GM12878 (cell line): ENCODE measurements around the gene SMIM1. TPM values are rescaled to one million over a fixed set of nuclear protein-coding genes. Genes with fewer than 3 reads are reported as not detected.

ENCODE experiments used
- ATAC-seq: fragments of 200-7000 bp; cut with Tn5 transposase; 3 replicates; pipeline ENCODE4 v1.9.1; 2020; ENCODE audit warnings: mild to moderate bottlenecking, moderate library complexity
- BruUV-seq: library from RNA; stranded (reverse); fragments of 400-500 nt; replicated peaks from 2 replicates; lab custom pipeline; 2021; lab: Mats Ljungman, UMichigan
- CTCF ChIA-PET: fragments of 300-600 bp; sonication (Branson Sonifier 250); formaldehyde crosslinking; extraction: SDS; loops from one replicate; lab custom pipeline; 2021; ENCODE audit warnings: inconsistent platforms; lab: Yijun Ruan, JAX
- POLR2A ChIA-PET: fragments of 350-600 bp; formaldehyde crosslinking; extraction: SDS; loops from one replicate; lab custom pipeline; 2021; ENCODE audit warnings: inconsistent platforms; lab: Charles Lee
- RAD21 ChIA-PET: fragments of 300-600 bp; sonication (Branson Sonifier 250); formaldehyde crosslinking; loops from one replicate; lab custom pipeline; 2023; ENCODE audit warnings: antibody characterized with exemption; ENCODE audit not compliant: unreplicated experiment; lab: Charles Lee
- SMC1A ChIA-PET: fragments of 300-600 bp; sonication (Branson Sonifier 250); formaldehyde crosslinking; loops from one replicate; lab custom pipeline; 2023; ENCODE audit not compliant: unreplicated experiment, uncharacterized antibody; lab: Charles Lee
- DNase-seq: peaks from one replicate; pipeline ENCODE4 v3.0.0-alpha.2; 2011; ENCODE audit warnings: low read depth, low spot score
- FAIRE-seq: peaks from 3 replicates; lab custom pipeline; 2011; peaks lifted over from hg19 to GRCh38; lab: Jason Lieb, UNC
- H2AFZ ChIP-seq: 2 replicates; pipeline ENCODE4 v1.6.0; 2011; ENCODE audit warnings: low read depth, low read length, control low read depth; ENCODE audit not compliant: control insufficient read depth
- H3K27ac ChIP-seq: 2 replicates; pipeline ENCODE4 v1.5.1; 2011; ENCODE audit warnings: control low read depth; ENCODE audit not compliant: control insufficient read depth, insufficient read depth
- H3K27me3 ChIP-seq, 2 experiments: replicated peaks in 1 of 2; 2 replicates each; pipeline versions ENCODE4 v1.6.0 to v1.6.1; 2011; ENCODE audit warnings: low read length in 1 of 2; ENCODE audit not compliant: control insufficient read depth in 2 of 2, insufficient read depth in 2 of 2
- H3K36me3 ChIP-seq, 2 experiments: 2 replicates each; pipeline ENCODE4 v1.5.1; 2011; ENCODE audit warnings: low read length in 1 of 2; ENCODE audit not compliant: control insufficient read depth in 2 of 2, insufficient read depth in 2 of 2
- H3K4me1 ChIP-seq: 2 replicates; pipeline ENCODE4 v1.6.1; 2011; ENCODE audit warnings: mild to moderate bottlenecking, low read length, moderate library complexity, mixed read lengths; ENCODE audit not compliant: control insufficient read depth, insufficient read depth
- H3K4me2 ChIP-seq: 2 replicates; pipeline ENCODE4 v1.6.0; 2011; ENCODE audit warnings: control low read depth; ENCODE audit not compliant: control insufficient read depth, insufficient read depth
- H3K4me3 ChIP-seq: fragments of 200-600 bp; sonication (generic); 2 replicates; pipeline ENCODE4 v1.5.1; 2016
- H3K79me2 ChIP-seq: 2 replicates; pipeline ENCODE4 v1.6.0; 2011; ENCODE audit warnings: low read length; ENCODE audit not compliant: control insufficient read depth, insufficient read depth
- H3K9ac ChIP-seq: 2 replicates; pipeline ENCODE4 v1.8.0; 2011; ENCODE audit warnings: low read length, control low read depth, mixed read lengths; ENCODE audit not compliant: control insufficient read depth, insufficient read depth
- H3K9me3 ChIP-seq: replicated peaks from 3 replicates; pipeline ENCODE4 v1.5.1; 2011; ENCODE audit warnings: mild to moderate bottlenecking, low read length; ENCODE audit not compliant: control insufficient read depth, insufficient read depth
- H4K20me1 ChIP-seq: 2 replicates; pipeline ENCODE4 v1.6.0; 2011; ENCODE audit not compliant: control insufficient read depth, insufficient read depth
- BMI1 ChIP-seq: fragments of 450-650 bp; IDR thresholded peaks from 2 replicates; pipeline ENCODE4 v1.6.1; 2016; ENCODE audit warnings: mild to moderate bottlenecking, moderate library complexity, borderline replicate concordance
- CHD4 ChIP-seq: fragments of 200-600 bp; sonication (generic); IDR thresholded peaks from 2 replicates; pipeline ENCODE4 v1.6.1; 2016; ENCODE audit warnings: mild to moderate bottlenecking
- CREB1 ChIP-seq: IDR thresholded peaks from 2 replicates; pipeline ENCODE4 v1.6.1; 2012; ENCODE audit warnings: low read depth, mild to moderate bottlenecking, inconsistent platforms
- E2F8 ChIP-seq: fragments of 450-650 bp; IDR thresholded peaks from 2 replicates; pipeline ENCODE4 v1.6.1; 2018; ENCODE audit warnings: mild to moderate bottlenecking, low read depth, moderate library complexity; ENCODE audit not compliant: partially characterized antibody
- EZH2 ChIP-seq: IDR thresholded peaks from 2 replicates; pipeline ENCODE4 v1.6.1; 2012; ENCODE audit warnings: low read depth, mild to moderate bottlenecking, control low read depth, inconsistent platforms, low read length, borderline replicate concordance; ENCODE audit not compliant: control insufficient read depth
- HDGF ChIP-seq: fragments of 450-650 bp; IDR thresholded peaks from 2 replicates; pipeline ENCODE4 v1.6.1; 2016; ENCODE audit warnings: antibody characterized with exemption
- JUND ChIP-seq: IDR thresholded peaks from 2 replicates; pipeline ENCODE4 v1.6.1; 2012; ENCODE audit warnings: low read depth, mild to moderate bottlenecking, low read length, improper control_type of control experiment, moderate library complexity
- KDM1A ChIP-seq: fragments of 200-600 bp; sonication (generic); IDR thresholded peaks from 2 replicates; pipeline ENCODE4 v1.6.1; 2016; ENCODE audit warnings: borderline replicate concordance
- MEF2B ChIP-seq: fragments of 450-650 bp; IDR thresholded peaks from 2 replicates; pipeline ENCODE4 v1.6.1; 2018; ENCODE audit warnings: mild to moderate bottlenecking, moderate library complexity; ENCODE audit not compliant: partially characterized antibody, poor library complexity, severe bottlenecking
- NFIC ChIP-seq: IDR thresholded peaks from 2 replicates; pipeline ENCODE4 v1.6.1; 2012; ENCODE audit warnings: low read depth, mild to moderate bottlenecking, inconsistent platforms, low read length, moderate library complexity
- RUNX3 ChIP-seq: IDR thresholded peaks from 2 replicates; pipeline ENCODE4 v1.6.1; 2012; ENCODE audit warnings: low read length, inconsistent platforms
- SIN3A ChIP-seq: IDR thresholded peaks from 2 replicates; pipeline ENCODE4 v1.6.1; 2012; ENCODE audit warnings: low read depth, low read length, improper control_type of control experiment
- TCF3 ChIP-seq: IDR thresholded peaks from 2 replicates; pipeline ENCODE4 v1.6.1; 2012; ENCODE audit warnings: low read depth, mild to moderate bottlenecking, low read length, borderline replicate concordance; ENCODE audit not compliant: insufficient read depth
- ZZZ3 ChIP-seq: IDR thresholded peaks from 2 replicates; pipeline ENCODE4 v1.6.1; 2011; ENCODE audit warnings: low read depth; ENCODE audit not compliant: control insufficient read depth, insufficient read length
- WGBS: methylation state at CpG from one replicate; pipeline ENCODE4 v1.1.6; 2016; ENCODE audit warnings: low lambda C conversion rate; ENCODE audit not compliant: insufficient replicate concordance, insufficient coverage; ENCODE audit errors: missing lambda C conversion rate; 5-methylcytosine and 5-hydroxymethylcytosine counted together
- in situ Hi-C: fragments of 300-500 bp; cut with MboI; formaldehyde crosslinking; loops from 9 replicates; pipeline ENCODE4 v1.14.3; 2018; ENCODE audit warnings: mixed read lengths
- intact Hi-C: fragments of 100-400 bp; cut with micrococcal nuclease; formaldehyde crosslinking; loops from one replicate; pipeline ENCODE4 v1.14.2; 2022; ENCODE audit not compliant: unreplicated experiment
- polyA plus RNA-seq, 11 experiments: library from polyadenylated mRNA; depleted of rRNA in 4 of 11; unstranded in 6 of 11; stranded (reverse) in 5 of 11; fragments of >200 nt; fragmentation: Nextera tagmentation in 4 of 11; fragmentation: Illumina TruSeq in 1 of 11; extraction: Ambion mirVana in 4 of 11; extraction: Trizol in 1 of 11; gene quantifications; 1 replicate in 1 of 11; 2 replicates in 10 of 11; pipeline versions ENCODE4 v1.2.1 to v1.2.3, GENCODE V29; 2011 to 2016; ENCODE audit warnings: inconsistent platforms in 2 of 11, missing spikeins in 2 of 11, low read depth in 1 of 11
- total RNA-seq, 4 experiments: library from RNA; depleted of rRNA in 3 of 4; stranded (reverse); fragments of >200 nt in 3 of 4; fragmentation: Illumina TruSeq in 1 of 4; extraction: Trizol in 1 of 4; gene quantifications; 2 replicates each; pipeline versions ENCODE4 v1.2.1 to v1.2.3, GENCODE V29; 2013 to 2021

Gene SMIM1
- total and polyA plus RNA-seq, 10 of the 15 experiments (the other 5 are each of a cell fraction or from before 2014, with no cell fraction given) = 0.30 to 0.37 TPM; not detected in 8

- no peak overlapping the region for H3K27ac ChIP-seq
- H2AFZ ChIP-seq = no peak overlapping the region
- TF ChIP-seq CREB1 (no peak), RUNX3 (no peak), MEF2B (no peak), ZZZ3 (no peak), SIN3A (no peak), KDM1A (no peak), BMI1 (no peak), HDGF (no peak), JUND (no peak), CHD4 (no peak), TCF3 (no peak), NFIC (no peak), EZH2 (no peak), E2F8 (no peak)
- ChIA-PET CTCF (no interaction called here), SMC1A (no interaction called here), RAD21 (no interaction called here), POLR2A (no interaction called here)
- H3K4me3 ChIP-seq = no peak overlapping the region
- DNase-seq (no peak), FAIRE-seq (no peak), ATAC-seq (no peak)
- H3K4me2 ChIP-seq = no peak overlapping the region
- H4K20me1 ChIP-seq = no peaks in the 10 kb centered on the region
- no peaks in the 10 kb centered on the region for H3K4me1 ChIP-seq
- BruUV-seq = no TSS peak
- in situ Hi-C loops = no loop called here
- H3K27me3 ChIP-seq = no peaks in the 10 kb centered on the region
- H3K36me3 ChIP-seq = peaks cover 0 to 4% of the 10 kb centered on the region in 2 experiments; a peak in 3 of 4 replicates
- WGBS = 87% methylated on average over 8 of the region's 8 CpGs
- intact Hi-C loops = no loop called here
- H3K79me2 ChIP-seq = no peaks in the 10 kb centered on the region
- H3K9ac ChIP-seq = no peak overlapping the region
- H3K9me3 ChIP-seq = no peaks in the 10 kb centered on the region
Observed at GRCh38 chr1:3820316-3820715, 47.8 kb downstream of the SMIM1 start.
